Measurements from ENCODE around the gene INTS7.

INTS7 gene

GRCh38 chr1:211932933-211933254 lies 102.5 kb downstream of the INTS7 start:
- TF ChIP-seq CTCF (IDR thresholded peaks at IDR 0.05; ENCODE audit: low read depth, low read length, missing control alignments), result no peak
- H3K4me3 ChIP-seq (ENCODE audit: low read depth, low read length), result no peak overlapping the region
- no peak for DNase-seq (ENCODE audit: low read depth)

GRCh38 chr1:211932231-211932932 lies 103.0 kb downstream of the INTS7 start:
- no peak overlapping the region for H3K4me3 ChIP-seq (ENCODE audit: low read depth, low read length)
- no peak for DNase-seq (ENCODE audit: low read depth)
- no peak for TF ChIP-seq CTCF (IDR thresholded peaks at IDR 0.05; ENCODE audit: low read depth, low read length, missing control alignments)

- no peak for TF ChIP-seq CTCF (IDR thresholded peaks at IDR 0.05; ENCODE audit: low read depth, low read length, missing control alignments)
- DNase-seq (ENCODE audit: low read depth), result no peak
- H3K4me3 ChIP-seq (ENCODE audit: low read depth, low read length), result no peak overlapping the region
Observed at GRCh38 chr1:211929683-211930082, 105.7 kb downstream of the INTS7 start.

- no peak for TF ChIP-seq CTCF (IDR thresholded peaks at IDR 0.05; ENCODE audit: low read depth, low read length, missing control alignments)
- H3K4me3 ChIP-seq (ENCODE audit: low read depth, low read length), result no peak overlapping the region
- DNase-seq (ENCODE audit: low read depth), result no peak
Observed at GRCh38 chr1:211928993-211929637, 106.2 kb downstream of the INTS7 start.

DNA sequence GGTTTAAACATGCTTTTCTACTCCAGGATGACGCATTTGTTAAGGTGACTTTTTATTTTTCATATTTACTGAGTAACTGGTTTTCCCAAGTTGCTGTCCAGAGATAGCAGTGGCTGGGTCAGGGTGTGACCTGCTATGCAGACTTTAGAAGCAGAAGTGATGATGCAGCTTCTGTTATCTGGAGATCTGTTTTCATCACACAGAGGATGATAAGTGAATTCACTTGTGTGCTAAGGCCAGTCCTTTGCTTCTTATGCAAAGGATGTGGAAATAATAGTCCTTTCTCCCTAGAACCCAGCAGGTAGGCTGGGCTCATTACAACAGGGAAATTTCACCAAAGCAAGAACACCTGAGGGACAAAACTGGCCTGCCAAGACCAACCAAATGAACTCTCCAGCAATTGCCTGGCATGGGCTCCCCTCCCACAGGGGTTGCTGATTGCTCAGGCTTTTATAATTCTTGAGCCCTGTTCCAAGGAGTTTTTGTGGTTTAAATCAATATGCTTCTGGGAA lies 107.0 kb downstream of the INTS7 start:
- no peak for TF ChIP-seq CTCF (IDR thresholded peaks at IDR 0.05; ENCODE audit: low read depth, low read length, missing control alignments)
- H3K4me3 ChIP-seq (ENCODE audit: low read depth, low read length), result no peak overlapping the region
- DNase-seq (ENCODE audit: low read depth), result no peak

- DNase-seq (ENCODE audit: low read depth), result no peak
- no peak overlapping the region for H3K4me3 ChIP-seq (ENCODE audit: low read depth, low read length)
Observed at GRCh38 chr1:211925016-211925415, 110.3 kb downstream of the INTS7 start.

More at GRCh38 chr1:211925016-211925415, 110.3 kb downstream of the INTS7 start:
- no peak for TF ChIP-seq CTCF (IDR thresholded peaks at IDR 0.05; ENCODE audit: low read depth, low read length, missing control alignments)

Measured in GM12864 (cell line).